ENCODE measurements around the gene B9D1. TPM values are rescaled to one million over a fixed set of nuclear protein-coding genes. Genes with fewer than 3 reads are reported as not detected.

Gene B9D1, protein sequence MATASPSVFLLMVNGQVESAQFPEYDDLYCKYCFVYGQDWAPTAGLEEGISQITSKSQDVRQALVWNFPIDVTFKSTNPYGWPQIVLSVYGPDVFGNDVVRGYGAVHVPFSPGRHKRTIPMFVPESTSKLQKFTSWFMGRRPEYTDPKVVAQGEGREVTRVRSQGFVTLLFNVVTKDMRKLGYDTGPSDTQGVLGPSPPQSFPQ
- total RNA-seq = 23.0 and 27.6 TPM in 2 replicates

GRCh38 chr17:19362277-19363113 lies at the start of gene B9D1:
B9D1 (minus strand) TSS chr17:19362723; CDS start chr17:19362569, 154 bp downstream.

GRCh38 chr17:19410875-19411620 lies 48.5 kb upstream of the B9D1 start, which contains the start of gene RNF112:
RNF112 (plus strand) TSS chr17:19411232; CDS start chr17:19411409, 177 bp downstream.

DNA sequence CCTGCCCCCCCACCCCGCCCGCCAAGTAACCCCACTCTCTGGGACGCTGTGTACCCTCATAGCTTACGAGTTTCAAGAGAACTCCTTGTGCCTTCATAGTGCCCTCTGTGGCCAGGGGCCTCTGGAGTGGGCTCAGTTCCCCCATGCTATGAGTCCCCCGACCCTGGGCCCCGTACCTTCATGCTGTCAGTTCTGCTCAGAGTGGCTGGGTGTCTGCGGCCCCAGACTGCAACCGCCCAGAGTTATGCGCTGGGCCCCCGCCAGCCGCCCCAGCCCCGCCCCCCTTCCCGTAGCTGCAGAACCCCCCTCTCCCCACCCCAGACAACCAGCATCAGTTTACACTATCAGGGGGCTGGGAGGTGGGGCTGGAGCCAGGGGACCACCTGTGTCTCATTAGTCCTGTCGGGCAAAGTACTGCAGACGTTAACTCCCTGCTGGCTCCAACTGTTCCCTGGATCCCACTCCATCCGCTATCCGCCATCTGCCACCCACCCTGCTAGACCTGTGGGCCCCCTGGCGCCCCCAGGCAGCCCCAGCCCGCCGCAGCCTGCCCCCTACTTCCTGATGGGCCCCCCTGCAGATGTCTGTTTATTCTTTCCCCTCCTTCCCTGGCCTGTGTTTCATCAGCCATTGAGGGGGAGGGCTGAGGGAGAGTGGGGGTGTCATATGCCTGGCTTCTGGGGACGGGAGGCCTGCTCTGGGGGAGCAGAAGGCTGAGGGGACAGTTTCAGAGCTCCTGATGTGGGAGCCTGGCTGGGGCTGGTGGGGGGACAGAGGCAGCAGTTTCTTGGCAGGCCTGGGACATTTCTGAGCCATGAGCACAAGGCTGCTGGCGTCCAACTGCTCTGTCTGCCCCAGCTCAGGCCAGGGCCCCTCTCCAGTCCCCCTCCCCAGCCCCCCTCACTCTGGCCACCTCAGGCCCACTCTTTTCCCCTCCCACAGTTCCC lies 24.7 kb upstream of the B9D1 start, which contains the start of gene MFAP4:
Gene MFAP4 (minus strand): TSS at position 217 of the 947 bp plus-strand sequence. CDS start 35 bp downstream, at position 182.

DNA sequence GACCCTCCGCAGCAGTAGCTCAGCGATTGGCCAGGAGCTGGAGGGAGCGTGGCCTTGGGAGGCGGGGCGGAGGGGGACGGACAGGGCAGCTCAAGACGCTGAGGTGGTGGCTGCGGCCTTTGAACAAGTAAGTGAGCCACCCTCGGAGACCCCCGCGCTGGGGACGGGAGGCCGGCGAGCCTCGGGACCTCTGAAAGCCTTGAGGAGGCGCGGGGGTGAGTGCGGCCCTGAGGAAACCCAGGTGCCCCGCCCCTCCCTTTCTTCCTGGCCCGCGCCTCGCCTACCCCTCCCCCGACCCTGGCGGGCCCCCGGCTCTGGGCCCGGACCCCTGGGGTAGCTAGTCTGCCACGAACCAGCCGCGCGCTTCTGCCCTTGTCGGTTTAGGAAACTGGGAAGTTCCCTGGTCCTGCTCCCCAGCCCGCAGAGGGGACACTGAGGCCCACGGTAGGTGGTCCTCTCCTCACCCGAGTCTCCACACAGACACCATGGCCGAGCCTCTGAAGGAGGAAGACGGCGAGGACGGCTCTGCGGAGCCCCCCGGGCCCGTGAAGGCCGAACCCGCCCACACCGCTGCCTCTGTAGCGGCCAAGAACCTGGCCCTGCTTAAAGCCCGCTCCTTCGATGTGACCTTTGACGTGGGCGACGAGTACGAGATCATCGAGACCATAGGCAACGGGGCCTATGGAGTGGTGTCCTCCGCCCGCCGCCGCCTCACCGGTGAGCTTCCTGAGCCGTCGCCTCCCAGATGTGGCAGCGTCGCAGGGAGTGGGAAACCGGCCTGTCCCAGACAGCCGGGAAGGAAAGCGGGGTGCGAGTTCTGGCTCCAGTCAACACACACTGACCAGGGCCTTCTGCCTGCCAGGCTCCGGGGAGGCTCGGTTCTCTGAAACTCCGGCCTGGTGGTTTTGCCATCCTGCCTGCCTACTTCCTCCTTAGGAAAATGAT lies 16.2 kb upstream of the B9D1 start, which contains the start of gene MAPK7:
Gene MAPK7 (plus strand): TSS at position 83 of the 945 bp plus-strand sequence. CDS start 403 bp downstream, at position 486.

Other genes starting within 250 kb of the B9D1 start
- gene GRAPL, start 235.1 kb downstream of the B9D1 start, total RNA-seq = not detected in 2 replicates
- gene EPN2, start 125.4 kb downstream of the B9D1 start, total RNA-seq = 24.1 and 29.3 TPM in 2 replicates
- gene MAPK7, start 15.8 kb upstream of the B9D1 start, total RNA-seq = 14.0 and 17.3 TPM in 2 replicates
- not detected in 2 replicates for gene MFAP4, start 24.5 kb upstream of the B9D1 start, total RNA-seq
- gene RNF112, start 48.5 kb upstream of the B9D1 start, total RNA-seq = not detected in 2 replicates
- gene SLC47A1, start 171.1 kb upstream of the B9D1 start, total RNA-seq = 0.99 and 2.9 TPM in 2 replicates

All from airway epithelial cell (primary cell).